ENCODE results near the gene REC114. TPM values are rescaled to one million over a fixed set of nuclear protein-coding genes. Genes with fewer than 3 reads are reported as not detected.
"Not testable (repeated sequence)": the region's sequence is repeated elsewhere in the genome, so short reads cannot be mapped to it uniquely, and the experiment has no call there.

Gene REC114
- total RNA-seq, 2 experiments from 2014 or later, result not detected

GRCh38 chr15:73454096-73454495 lies 11.1 kb downstream of the REC114 start:
- POLR2A ChIA-PET, result no interaction called here
- CTCF ChIA-PET, result no interaction called here

GRCh38 chr15:73455876-73456275 lies 12.9 kb downstream of the REC114 start:
- POLR2A ChIA-PET, result no interaction called here

GRCh38 chr15:73457334-73457733 lies 14.4 kb downstream of the REC114 start:
- CTCF ChIA-PET, result no interaction called here
- POLR2A ChIA-PET, result no interaction called here

More at GRCh38 chr15:73455876-73456275, 12.9 kb downstream of the REC114 start:
- CTCF ChIA-PET, result no interaction called here

GRCh38 chr15:73460662-73461061 lies 17.7 kb downstream of the REC114 start:
- ChIA-PET POLR2A (no interaction called here), CTCF (no interaction called here)

- ChIA-PET POLR2A (no interaction called here), CTCF (no interaction called here)
These were observed 21.6 kb downstream of the REC114 start for GRCh38 chr15:73464602-73465001.

- CTCF ChIA-PET, result interaction anchor here (0.7 kb wide), 1 partner anchor 135 kb away, joined by 3 read pairs; no protein-coding TSS in a partner anchor
- POLR2A ChIA-PET, result no interaction called here
These were observed 24.8 kb downstream of the REC114 start for GRCh38 chr15:73467758-73468157.

GRCh38 chr15:73474785-73475184 lies 31.8 kb downstream of the REC114 start:
- ChIA-PET POLR2A (no interaction called here), CTCF (no interaction called here)

- ChIA-PET CTCF (no interaction called here), POLR2A (no interaction called here)
These were observed 33.8 kb downstream of the REC114 start for GRCh38 chr15:73476704-73477216.

GRCh38 chr15:73480050-73480449 lies 37.1 kb downstream of the REC114 start:
- ChIA-PET POLR2A (no interaction called here), CTCF (no interaction called here)

GRCh38 chr15:73482166-73482565 lies 39.2 kb downstream of the REC114 start:
- CTCF ChIA-PET, result no interaction called here
- POLR2A ChIA-PET, result no interaction called here

- CTCF ChIA-PET, result no interaction called here
- POLR2A ChIA-PET, result no interaction called here
These were observed 40.1 kb downstream of the REC114 start for GRCh38 chr15:73483053-73483452.

- ChIA-PET POLR2A (no interaction called here), CTCF (no interaction called here)
These were observed 42.4 kb downstream of the REC114 start for GRCh38 chr15:73485372-73485771.

GRCh38 chr15:73485885-73486284 lies 42.9 kb downstream of the REC114 start:
- POLR2A ChIA-PET, CTCF ChIA-PET: not testable (repeated sequence)

GRCh38 chr15:73488698-73489097 lies 45.7 kb downstream of the REC114 start:
- POLR2A ChIA-PET, result no interaction called here
- CTCF ChIA-PET, result no interaction called here

GRCh38 chr15:73493922-73494321 lies 51.0 kb downstream of the REC114 start:
- POLR2A ChIA-PET, result no interaction called here
- CTCF ChIA-PET, result no interaction called here

GRCh38 chr15:73495181-73495580 lies 52.2 kb downstream of the REC114 start:
- CTCF ChIA-PET, result interaction anchor here (0.6 kb wide), 1 partner anchor 284 kb away, joined by 3 read pairs; no protein-coding TSS in a partner anchor
- POLR2A ChIA-PET, result no interaction called here

- ChIA-PET CTCF (no interaction called here), POLR2A (no interaction called here)
These were observed 57.7 kb downstream of the REC114 start for GRCh38 chr15:73500696-73501095.

- ChIA-PET CTCF (no interaction called here), POLR2A (no interaction called here)
These were observed 61.9 kb downstream of the REC114 start for GRCh38 chr15:73504885-73505284.

- ChIA-PET CTCF (interaction anchor here (0.7 kb wide), 1 partner anchor 1043 kb away, joined by 3 read pairs; no protein-coding TSS in a partner anchor), POLR2A (no interaction called here)
These were observed 72.6 kb downstream of the REC114 start for GRCh38 chr15:73515527-73515926.

GRCh38 chr15:73517566-73517965 lies 74.6 kb downstream of the REC114 start:
- ChIA-PET POLR2A (no interaction called here), CTCF (no interaction called here)

GRCh38 chr15:73518180-73518862 lies 75.4 kb downstream of the REC114 start:
- ChIA-PET POLR2A (no interaction called here), CTCF (no interaction called here)
